Coronary artery (tissue), 2 donors: Measurements from ENCODE around the gene ROR1.
"Not testable (repeated sequence)": the region's sequence is repeated elsewhere in the genome, so short reads cannot be mapped to it uniquely, and the experiment has no call there.

Experiments
- DNase-seq: peaks from one replicate; pipeline ENCODE4 v3.0.0-alpha.2; 2017; ENCODE audit warnings: low spot score
- H3K27ac ChIP-seq, 2 donors: fragments of 200-600 bp; sonication (generic); one replicate each; pipeline ENCODE4 v1.5.1; 2016 to 2019
- H3K4me3 ChIP-seq: fragments of 200-600 bp; sonication (generic); 2 replicates; pipeline ENCODE4 v1.5.1; 2016; ENCODE audit warnings: mild to moderate bottlenecking, moderate library complexity
- TF ChIP-seq, protein P1 (sequence below): fragments of 200-600 bp; sonication (generic); IDR thresholded peaks from one replicate; pipeline ENCODE4 v1.5.1; 2019; ENCODE audit warnings: antibody characterized with exemption

The ROR1 gene

DNA sequence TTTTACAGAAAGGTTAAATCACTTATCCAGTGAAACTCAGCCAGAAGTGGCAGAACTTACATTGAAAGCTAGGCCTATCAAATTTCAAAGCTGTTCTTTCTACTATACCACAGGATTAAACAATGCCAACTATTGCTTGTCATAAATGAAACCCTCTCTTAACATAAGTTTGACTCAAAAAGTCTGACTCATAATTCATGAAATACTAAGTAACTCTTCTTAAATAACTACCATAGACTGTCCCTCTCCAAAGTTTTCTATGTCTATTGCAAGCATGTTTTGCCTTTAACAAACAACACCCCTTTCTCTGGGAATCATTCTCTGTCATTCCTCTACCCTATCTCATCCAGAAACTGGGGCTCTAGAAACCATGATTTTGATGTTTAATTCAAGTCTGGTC, 320.1 kb downstream of the ROR1 start:
- peak overlapping the region in 1 of 2 donors; percentile 59 for H3K27ac ChIP-seq
- TF ChIP-seq, protein P1, sequence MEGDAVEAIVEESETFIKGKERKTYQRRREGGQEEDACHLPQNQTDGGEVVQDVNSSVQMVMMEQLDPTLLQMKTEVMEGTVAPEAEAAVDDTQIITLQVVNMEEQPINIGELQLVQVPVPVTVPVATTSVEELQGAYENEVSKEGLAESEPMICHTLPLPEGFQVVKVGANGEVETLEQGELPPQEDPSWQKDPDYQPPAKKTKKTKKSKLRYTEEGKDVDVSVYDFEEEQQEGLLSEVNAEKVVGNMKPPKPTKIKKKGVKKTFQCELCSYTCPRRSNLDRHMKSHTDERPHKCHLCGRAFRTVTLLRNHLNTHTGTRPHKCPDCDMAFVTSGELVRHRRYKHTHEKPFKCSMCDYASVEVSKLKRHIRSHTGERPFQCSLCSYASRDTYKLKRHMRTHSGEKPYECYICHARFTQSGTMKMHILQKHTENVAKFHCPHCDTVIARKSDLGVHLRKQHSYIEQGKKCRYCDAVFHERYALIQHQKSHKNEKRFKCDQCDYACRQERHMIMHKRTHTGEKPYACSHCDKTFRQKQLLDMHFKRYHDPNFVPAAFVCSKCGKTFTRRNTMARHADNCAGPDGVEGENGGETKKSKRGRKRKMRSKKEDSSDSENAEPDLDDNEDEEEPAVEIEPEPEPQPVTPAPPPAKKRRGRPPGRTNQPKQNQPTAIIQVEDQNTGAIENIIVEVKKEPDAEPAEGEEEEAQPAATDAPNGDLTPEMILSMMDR = no peak
- no peak for DNase-seq
- no peak overlapping the region for H3K4me3 ChIP-seq

DNA sequence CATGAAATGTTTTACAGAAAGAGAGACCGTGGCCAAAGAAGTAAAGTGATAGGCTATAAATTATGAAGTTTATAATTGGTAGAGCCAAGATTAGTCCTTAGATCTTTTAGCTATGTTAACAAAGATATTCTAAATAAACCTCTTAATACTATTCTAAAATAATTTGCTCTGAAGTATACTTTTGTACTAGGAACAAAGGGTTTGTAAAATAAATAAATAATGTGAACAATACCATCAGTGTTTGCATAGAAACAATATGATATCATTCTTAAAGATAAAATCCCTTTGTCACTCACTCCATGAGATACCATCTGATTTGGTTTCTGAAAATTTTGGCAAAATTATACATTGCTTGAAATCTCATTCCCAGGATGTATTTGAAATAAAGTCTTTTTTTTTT, 322.0 kb downstream of the ROR1 start:
- H3K27ac ChIP-seq = no peak overlapping the region
- TF ChIP-seq, protein P1 = no peak
- H3K4me3 ChIP-seq = no peak overlapping the region
- DNase-seq = no peak

DNA sequence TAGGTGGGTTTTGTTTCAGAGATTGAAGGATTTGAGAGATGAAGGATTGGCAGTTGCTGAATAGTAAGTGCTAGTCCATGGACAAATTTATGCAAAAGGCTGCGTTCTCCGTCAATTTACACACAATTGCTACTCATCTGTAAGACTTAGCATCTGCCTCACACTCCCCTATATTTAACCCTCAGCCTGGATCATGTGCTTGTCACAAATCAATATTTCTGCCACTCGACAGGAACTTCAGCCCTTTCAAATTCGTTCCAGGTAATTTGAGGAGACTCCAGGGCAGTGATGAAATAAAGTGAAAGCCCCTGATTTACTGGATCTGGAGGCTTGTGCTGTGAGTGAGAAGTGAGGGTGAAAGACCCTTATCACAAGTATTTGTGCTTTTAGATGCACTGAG, 324.0 kb downstream of the ROR1 start:
- no peak overlapping the region for H3K27ac ChIP-seq
- TF ChIP-seq, protein P1 = no peak
- DNase-seq = no peak
- no peak overlapping the region for H3K4me3 ChIP-seq

DNA sequence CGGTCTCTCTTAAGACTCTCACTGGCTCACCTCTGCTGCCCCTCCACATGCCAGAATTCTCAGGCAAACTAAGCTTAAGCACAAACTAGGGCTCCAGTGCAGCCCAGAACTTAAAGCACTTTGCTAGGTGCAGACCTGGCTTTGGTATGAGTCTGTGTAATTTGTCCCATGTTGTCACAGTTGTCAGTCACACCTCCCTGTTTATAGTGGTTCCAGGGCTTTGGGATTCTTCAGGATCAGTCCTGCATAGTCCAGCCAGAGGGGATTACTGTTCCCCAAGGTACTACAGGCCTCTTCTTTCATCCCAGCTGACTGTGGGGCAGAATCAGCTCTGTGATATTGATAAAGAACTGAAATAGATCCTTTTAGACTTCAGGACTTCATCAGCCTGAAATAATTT, 324.6 kb downstream of the ROR1 start:
- Histone ChIP-seq H3K27ac (peak overlapping the region in 1 of 2 donors; percentile 5), H3K4me3 (no peak overlapping the region)
- no peak for DNase-seq
- TF ChIP-seq, protein P1 = no peak

DNA sequence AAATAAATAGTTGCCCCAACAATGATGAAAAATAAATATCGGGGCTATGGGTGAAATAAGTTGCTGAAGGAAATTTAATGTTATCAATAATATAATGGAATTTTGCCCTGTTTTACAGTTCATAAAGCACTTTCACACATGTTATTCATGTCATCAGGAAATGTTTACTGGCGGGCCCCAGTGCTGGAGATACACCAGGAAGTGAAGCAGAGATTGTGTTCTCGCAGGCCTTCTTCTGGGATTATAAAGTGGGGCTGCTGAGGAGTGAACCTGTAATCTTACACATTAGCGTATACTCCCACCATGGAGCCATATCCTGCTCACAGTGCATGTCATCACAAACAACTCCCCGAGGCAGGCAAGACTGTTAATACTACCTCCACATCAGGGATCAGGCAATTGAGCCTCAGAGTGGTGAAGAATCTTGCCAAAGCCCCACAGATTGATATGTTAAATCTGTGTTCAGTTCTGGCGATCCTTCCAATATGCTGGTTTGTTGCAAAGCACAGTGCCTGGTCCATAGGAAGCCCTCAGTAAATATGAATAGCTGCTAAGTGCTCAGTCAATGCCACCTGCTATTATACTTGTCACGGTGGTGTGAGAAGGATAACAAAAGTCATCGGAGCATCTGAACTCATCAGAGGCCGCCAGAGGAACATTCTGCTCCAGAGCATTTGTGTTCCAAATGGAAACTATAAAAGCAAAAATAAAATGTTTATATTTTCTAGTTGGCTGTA, 325.2 kb downstream of the ROR1 start:
- TF ChIP-seq, protein P1 = no peak
- Histone ChIP-seq H3K27ac (peak overlapping the region in 1 of 2 donors; percentile 5), H3K4me3 (no peak overlapping the region)
- DNase-seq = no peak

DNA sequence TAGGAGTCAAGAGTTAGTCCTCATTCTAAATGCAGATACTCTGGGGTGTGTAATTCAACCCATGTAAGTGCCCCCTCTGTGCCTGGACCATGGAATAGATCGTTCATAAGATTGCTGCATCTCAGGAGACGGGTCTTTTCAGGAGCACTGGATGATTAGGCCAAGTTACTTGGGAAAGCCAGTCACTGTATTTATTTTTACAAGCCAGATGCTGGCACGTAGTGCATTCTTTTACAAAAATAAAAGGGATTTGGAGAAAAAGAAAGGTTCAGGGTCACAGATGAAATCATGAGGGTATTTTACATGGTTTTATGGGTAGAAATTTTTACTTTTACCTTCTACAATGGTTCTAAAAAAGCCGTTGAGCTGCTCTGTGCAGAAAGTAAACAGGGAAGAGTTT, 327.0 kb downstream of the ROR1 start:
- Histone ChIP-seq H3K4me3 (no peak overlapping the region), H3K27ac (peak overlapping the region; percentile 22 to 52)
- TF ChIP-seq, protein P1 = no peak
- DNase-seq = no peak

DNA sequence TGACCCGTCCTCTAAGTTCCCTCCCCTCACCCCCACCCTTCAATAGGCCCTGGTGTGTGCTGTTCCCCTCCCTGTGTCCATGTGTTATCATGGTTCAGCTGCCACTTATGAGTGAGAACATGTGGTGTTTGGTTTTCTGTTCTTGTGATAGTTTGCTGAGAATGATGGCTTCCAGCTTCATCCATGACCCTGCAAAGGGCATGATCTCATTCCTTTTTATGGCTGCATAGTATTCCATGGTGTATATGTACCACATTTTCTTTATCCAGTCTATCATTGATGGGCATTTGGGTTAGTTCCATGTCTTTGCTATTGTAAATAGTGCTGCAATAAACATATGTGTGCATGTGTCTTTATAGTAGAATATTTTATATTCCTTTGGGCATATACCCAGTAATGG, 330.8 kb downstream of the ROR1 start:
- not testable (repeated sequence) for DNase-seq, H3K27ac ChIP-seq, H3K4me3 ChIP-seq
